Coronary artery (tissue), 2 donors: ENCODE data around the gene PTPRD.

ENCODE experiments used
- DNase-seq: peaks from one replicate; pipeline ENCODE4 v3.0.0-alpha.2; 2017; ENCODE audit warnings: low spot score
- H3K27ac ChIP-seq, 2 donors: fragments of 200-600 bp; sonication (generic); one replicate each; pipeline ENCODE4 v1.5.1; 2016 to 2019
- H3K4me3 ChIP-seq: fragments of 200-600 bp; sonication (generic); 2 replicates; pipeline ENCODE4 v1.5.1; 2016; ENCODE audit warnings: mild to moderate bottlenecking, moderate library complexity
- TF ChIP-seq, protein P1 (sequence below): fragments of 200-600 bp; sonication (generic); IDR thresholded peaks from one replicate; pipeline ENCODE4 v1.5.1; 2019; ENCODE audit warnings: antibody characterized with exemption

Gene PTPRD

DNA sequence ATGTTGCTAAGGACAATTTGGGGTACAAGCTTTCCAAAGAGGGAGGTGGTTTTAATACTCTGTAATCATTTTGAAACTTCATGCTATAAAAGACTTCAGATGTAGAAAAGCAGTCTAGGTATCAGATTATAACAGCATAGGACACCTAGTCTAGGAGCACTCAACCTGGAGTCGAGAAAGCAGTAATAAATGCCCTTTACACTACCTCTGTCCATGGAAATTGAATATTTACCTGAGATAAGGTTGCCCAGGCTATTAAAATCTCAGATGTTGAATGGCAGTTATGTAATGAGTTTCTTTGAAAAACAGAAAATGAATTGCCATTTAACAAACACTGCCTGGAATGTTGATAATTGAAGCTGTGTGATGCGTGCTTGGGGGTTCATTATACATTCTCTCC, 2251.4 kb downstream of the PTPRD start:
- no peak for DNase-seq
- H3K4me3 ChIP-seq = no peak overlapping the region
- TF ChIP-seq, protein P1, sequence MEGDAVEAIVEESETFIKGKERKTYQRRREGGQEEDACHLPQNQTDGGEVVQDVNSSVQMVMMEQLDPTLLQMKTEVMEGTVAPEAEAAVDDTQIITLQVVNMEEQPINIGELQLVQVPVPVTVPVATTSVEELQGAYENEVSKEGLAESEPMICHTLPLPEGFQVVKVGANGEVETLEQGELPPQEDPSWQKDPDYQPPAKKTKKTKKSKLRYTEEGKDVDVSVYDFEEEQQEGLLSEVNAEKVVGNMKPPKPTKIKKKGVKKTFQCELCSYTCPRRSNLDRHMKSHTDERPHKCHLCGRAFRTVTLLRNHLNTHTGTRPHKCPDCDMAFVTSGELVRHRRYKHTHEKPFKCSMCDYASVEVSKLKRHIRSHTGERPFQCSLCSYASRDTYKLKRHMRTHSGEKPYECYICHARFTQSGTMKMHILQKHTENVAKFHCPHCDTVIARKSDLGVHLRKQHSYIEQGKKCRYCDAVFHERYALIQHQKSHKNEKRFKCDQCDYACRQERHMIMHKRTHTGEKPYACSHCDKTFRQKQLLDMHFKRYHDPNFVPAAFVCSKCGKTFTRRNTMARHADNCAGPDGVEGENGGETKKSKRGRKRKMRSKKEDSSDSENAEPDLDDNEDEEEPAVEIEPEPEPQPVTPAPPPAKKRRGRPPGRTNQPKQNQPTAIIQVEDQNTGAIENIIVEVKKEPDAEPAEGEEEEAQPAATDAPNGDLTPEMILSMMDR = no peak
- no peak overlapping the region for H3K27ac ChIP-seq

DNA sequence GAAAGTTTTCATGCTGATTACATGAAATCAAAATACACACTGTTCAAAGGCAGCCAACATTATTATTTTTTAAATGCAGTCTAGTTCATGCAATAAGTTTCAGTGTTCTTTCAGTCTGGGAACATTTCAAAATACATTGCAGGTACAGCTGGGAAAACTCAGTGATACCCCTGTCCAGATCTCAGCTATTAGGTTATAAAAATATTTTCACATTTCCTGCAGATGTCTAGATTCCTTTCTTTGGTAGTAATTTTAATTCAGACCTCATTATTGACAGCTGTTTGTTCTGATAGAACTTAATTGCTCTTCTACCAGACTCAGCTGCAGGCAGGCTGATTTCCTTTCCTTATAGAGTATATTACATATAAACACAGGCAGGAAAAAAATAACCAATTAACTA, 2256.4 kb downstream of the PTPRD start:
- DNase-seq = no peak
- TF ChIP-seq, protein P1 = no peak
- Histone ChIP-seq H3K27ac (no peak overlapping the region), H3K4me3 (no peak overlapping the region)

DNA sequence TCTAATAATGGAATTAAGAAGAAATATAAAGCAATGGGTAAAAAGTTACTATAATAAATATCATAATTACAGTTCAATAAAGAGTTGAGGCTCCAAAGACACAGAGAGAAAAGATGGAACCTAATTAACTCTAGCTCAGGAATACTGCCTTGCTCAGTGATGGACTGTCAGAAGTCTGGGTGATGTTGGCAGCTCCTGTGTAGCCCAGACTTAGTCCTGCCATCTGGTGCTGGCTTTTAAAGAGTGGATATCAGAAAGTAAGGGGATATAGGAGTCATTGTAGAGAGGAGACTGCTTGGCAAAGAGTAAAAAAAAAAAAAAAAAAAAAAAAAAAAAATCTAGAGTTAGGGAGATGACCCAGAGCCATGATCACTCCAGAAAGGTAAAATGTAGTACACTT, 2261.4 kb downstream of the PTPRD start:
- TF ChIP-seq, protein P1 = no peak

DNA sequence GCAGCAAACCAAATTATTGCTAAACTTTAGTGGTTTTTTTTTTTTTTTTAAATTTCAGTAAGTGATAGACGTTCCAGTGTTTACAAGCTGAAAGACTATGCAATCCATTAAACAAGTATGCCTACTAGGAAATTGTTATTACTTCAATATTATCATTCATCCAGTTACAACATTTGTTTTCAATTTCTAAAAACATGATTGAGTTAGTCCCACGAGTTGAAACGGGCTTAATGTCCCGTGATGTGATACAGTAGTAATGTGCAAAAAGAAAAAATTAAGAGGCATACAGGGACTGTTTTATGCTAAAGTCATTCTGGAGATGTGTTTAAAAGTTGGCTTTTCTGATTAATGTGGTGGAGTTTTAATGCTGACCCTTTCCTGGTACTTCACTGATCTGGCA, 2262.9 kb downstream of the PTPRD start:
- DNase-seq = no peak
- TF ChIP-seq, protein P1 = no peak
- no peak overlapping the region for H3K4me3 ChIP-seq

More for the DNA sequence above, 2261.4 kb downstream of the PTPRD start:
- H3K27ac ChIP-seq = no peak overlapping the region
- DNase-seq = no peak
- no peak overlapping the region for H3K4me3 ChIP-seq

DNA sequence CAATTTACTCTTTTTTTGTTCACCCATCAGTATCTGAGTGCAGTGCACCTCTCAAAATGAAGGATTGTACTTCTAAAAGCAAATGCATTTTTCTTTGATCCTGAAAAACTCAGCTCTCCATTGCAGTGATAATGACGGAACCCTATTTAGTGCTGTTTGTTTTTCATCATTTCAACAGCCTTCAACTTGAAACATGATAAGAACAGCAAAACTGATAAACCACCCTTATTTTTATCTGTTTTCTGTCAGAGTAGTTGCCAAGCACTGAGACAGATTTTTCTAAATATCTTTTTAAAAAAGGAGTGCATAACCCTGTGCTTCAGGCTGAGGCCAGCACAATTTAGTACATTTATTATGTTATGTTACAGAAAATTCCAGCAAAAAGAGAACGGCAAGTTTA, 2263.4 kb downstream of the PTPRD start:
- TF ChIP-seq, protein P1 = no peak
- no peak overlapping the region for H3K4me3 ChIP-seq
- peak overlapping the region in 1 of 2 donors; percentile 9 for H3K27ac ChIP-seq
- DNase-seq = no peak

More for the DNA sequence above, 2262.9 kb downstream of the PTPRD start:
- peak overlapping the region in 1 of 2 donors; percentile 9 for H3K27ac ChIP-seq

DNA sequence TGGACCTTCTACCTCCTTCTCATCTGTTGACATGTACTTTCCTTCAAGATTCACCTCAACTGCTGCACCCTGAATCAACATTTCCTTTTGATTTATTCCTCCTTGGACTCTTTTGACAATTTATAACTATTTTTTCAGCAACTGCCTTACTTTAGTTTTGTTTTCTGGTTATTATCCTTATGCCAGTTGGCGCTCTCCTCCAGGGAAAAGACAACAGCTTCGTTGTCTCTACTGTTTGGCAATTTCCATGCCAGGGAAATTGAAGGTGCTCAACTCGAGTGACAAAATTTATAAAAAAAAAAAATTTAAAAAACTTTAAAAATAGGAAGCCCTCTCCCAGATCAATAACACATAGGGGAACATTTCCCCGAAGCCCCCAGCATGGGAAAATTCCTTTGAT, 2264.0 kb downstream of the PTPRD start:
- TF ChIP-seq, protein P1 = no peak
- DNase-seq = no peak
- H3K27ac ChIP-seq = no peak overlapping the region
- H3K4me3 ChIP-seq = no peak overlapping the region

DNA sequence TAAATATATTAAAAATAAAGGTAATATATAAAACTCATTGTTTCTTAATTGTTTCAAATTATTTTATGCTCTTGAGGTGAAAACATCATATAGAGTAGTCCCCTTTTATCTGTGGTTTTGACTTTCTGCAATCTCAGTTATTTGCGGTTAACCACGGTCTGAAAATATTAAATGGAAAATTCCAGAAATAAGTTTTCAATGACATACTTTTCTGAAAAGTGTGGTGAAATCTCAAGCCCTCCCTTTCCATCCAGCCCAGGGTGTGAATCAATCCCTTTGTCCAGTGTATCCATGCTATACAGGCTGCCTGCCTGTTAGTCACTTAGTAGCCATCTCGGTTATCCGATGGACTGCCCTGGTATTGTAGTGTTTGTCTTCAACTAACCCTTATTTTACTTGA, 2266.5 kb downstream of the PTPRD start:
- no peak overlapping the region for H3K4me3 ChIP-seq
- H3K27ac ChIP-seq = no peak overlapping the region
- TF ChIP-seq, protein P1 = no peak
- DNase-seq = no peak
